Thyroid gland (tissue), 4 donors: ENCODE data around the gene SYNM.

Experiments used
- POLR2A ChIP-seq, 2 donors: fragments of 450-650 bp; IDR thresholded peaks; one replicate each; pipeline ENCODE4 v1.6.1; 2017; ENCODE audit warnings: antibody characterized with exemption in 2 of 2, mild to moderate bottlenecking in 2 of 2, moderate library complexity in 1 of 2
- TF ChIP-seq, protein P1 (sequence below), 6 experiments: fragments of 200-600 bp in 3 of 6; fragments of 450-650 bp in 3 of 6; sonication (generic) in 3 of 6; IDR thresholded peaks; one replicate each; pipeline ENCODE4 v1.5.1; 2016 to 2019; ENCODE audit warnings: antibody characterized with exemption in 6 of 6, mild to moderate bottlenecking in 2 of 6, inconsistent platforms in 1 of 6, moderate library complexity in 1 of 6

GRCh38 chr15:99121207-99121606 lies 16.3 kb downstream of the SYNM start:
- TF ChIP-seq, protein P1, sequence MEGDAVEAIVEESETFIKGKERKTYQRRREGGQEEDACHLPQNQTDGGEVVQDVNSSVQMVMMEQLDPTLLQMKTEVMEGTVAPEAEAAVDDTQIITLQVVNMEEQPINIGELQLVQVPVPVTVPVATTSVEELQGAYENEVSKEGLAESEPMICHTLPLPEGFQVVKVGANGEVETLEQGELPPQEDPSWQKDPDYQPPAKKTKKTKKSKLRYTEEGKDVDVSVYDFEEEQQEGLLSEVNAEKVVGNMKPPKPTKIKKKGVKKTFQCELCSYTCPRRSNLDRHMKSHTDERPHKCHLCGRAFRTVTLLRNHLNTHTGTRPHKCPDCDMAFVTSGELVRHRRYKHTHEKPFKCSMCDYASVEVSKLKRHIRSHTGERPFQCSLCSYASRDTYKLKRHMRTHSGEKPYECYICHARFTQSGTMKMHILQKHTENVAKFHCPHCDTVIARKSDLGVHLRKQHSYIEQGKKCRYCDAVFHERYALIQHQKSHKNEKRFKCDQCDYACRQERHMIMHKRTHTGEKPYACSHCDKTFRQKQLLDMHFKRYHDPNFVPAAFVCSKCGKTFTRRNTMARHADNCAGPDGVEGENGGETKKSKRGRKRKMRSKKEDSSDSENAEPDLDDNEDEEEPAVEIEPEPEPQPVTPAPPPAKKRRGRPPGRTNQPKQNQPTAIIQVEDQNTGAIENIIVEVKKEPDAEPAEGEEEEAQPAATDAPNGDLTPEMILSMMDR (IDR thresholded peaks at IDR 0.05) = no peak
- TF ChIP-seq POLR2A (IDR thresholded peaks at IDR 0.05) = no peak
